GM12878 (cell line): Measurements from ENCODE around the gene MRGPRX3.
"Not testable (repeated sequence)": the region's sequence is repeated elsewhere in the genome, so short reads cannot be mapped to it uniquely, and the experiment has no call there.

Source experiments
- BRCA1 ChIP-seq: IDR thresholded peaks from 2 replicates; pipeline ENCODE4 v1.6.1; 2011; ENCODE audit warnings: low read depth, low read length, improper control_type of control experiment
- ETV6 ChIP-seq, 2 experiments: fragments of 450-650 bp in 1 of 2; IDR thresholded peaks in 1 of 2; conservative IDR thresholded peaks in 1 of 2; 2 replicates each; pipeline ENCODE4 v1.6.1; 2014; ENCODE audit warnings: antibody characterized with exemption in 1 of 2, borderline replicate concordance in 1 of 2, low read depth in 1 of 2, mild to moderate bottlenecking in 1 of 2, moderate library complexity in 1 of 2
- EZH2 ChIP-seq: IDR thresholded peaks from 2 replicates; pipeline ENCODE4 v1.6.1; 2012; ENCODE audit warnings: low read depth, mild to moderate bottlenecking, control low read depth, inconsistent platforms, low read length, borderline replicate concordance; ENCODE audit not compliant: control insufficient read depth
- NFYB ChIP-seq: IDR thresholded peaks from 2 replicates; pipeline ENCODE4 v1.6.1; 2011; ENCODE audit warnings: low read depth, mild to moderate bottlenecking, low read length, improper control_type of control experiment, moderate library complexity; ENCODE audit not compliant: insufficient read depth
- RCOR1 ChIP-seq: conservative IDR thresholded peaks from 2 replicates; pipeline ENCODE4 v1.6.1; 2012; ENCODE audit warnings: low read depth, low read length, improper control_type of control experiment
- SIN3A ChIP-seq: IDR thresholded peaks from 2 replicates; pipeline ENCODE4 v1.6.1; 2012; ENCODE audit warnings: low read depth, low read length, improper control_type of control experiment
- TF ChIP-seq, protein P1 (sequence below), 3 experiments: IDR thresholded peaks in 2 of 3; conservative IDR thresholded peaks in 1 of 3; 2 replicates each; pipeline ENCODE4 v1.5.1; 2011; ENCODE audit warnings: low read depth in 3 of 3, low read length in 3 of 3, mild to moderate bottlenecking in 3 of 3, control low read depth in 2 of 3, moderate library complexity in 2 of 3, inconsistent platforms in 1 of 3, mixed read lengths in 1 of 3; ENCODE audit not compliant: control insufficient read depth in 2 of 3, insufficient read depth in 1 of 3; ENCODE audit errors: extremely low read depth in 1 of 3

DNA sequence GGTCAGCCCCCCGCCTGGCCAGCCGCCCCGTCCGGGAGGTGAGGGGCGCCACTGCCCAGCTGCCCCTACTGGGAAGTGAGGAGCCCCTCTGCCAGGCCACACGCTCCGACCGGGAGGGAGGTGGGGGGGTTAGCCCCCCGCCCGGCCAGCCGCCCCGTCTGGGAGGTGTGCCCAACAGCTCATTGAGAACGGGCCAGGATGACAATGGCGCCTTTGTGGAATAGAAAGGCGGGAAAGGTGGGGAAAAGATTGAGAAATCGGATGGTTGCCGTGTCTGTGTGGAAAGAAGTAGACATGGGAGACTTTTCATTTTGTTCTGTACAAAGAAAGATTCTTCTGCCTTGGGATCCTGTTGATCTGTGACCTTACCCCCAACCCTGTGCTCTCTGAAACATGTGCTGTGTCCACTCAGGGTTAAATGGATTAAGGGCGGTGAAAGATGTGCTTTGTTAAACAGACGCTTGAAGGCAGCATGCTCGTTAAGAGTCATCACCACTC is 11.0 kb upstream of the MRGPRX3 start:
- TF ChIP-seq, protein P1, sequence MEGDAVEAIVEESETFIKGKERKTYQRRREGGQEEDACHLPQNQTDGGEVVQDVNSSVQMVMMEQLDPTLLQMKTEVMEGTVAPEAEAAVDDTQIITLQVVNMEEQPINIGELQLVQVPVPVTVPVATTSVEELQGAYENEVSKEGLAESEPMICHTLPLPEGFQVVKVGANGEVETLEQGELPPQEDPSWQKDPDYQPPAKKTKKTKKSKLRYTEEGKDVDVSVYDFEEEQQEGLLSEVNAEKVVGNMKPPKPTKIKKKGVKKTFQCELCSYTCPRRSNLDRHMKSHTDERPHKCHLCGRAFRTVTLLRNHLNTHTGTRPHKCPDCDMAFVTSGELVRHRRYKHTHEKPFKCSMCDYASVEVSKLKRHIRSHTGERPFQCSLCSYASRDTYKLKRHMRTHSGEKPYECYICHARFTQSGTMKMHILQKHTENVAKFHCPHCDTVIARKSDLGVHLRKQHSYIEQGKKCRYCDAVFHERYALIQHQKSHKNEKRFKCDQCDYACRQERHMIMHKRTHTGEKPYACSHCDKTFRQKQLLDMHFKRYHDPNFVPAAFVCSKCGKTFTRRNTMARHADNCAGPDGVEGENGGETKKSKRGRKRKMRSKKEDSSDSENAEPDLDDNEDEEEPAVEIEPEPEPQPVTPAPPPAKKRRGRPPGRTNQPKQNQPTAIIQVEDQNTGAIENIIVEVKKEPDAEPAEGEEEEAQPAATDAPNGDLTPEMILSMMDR (IDR thresholded peaks at IDR 0.05 in 2 of 3, conservative IDR thresholded peaks at IDR 0.05 in 1 of 3; ENCODE audit: control insufficient read depth in 2 of 3, extremely low read depth in 1 of 3, insufficient read depth in 1 of 3, low read depth in 3 of 3, low read length in 3 of 3), result not testable (repeated sequence)
- not testable (repeated sequence) for TF ChIP-seq ETV6 (conservative IDR thresholded peaks at IDR 0.05 in 1 of 2, IDR thresholded peaks at IDR 0.05 in 1 of 2; ENCODE audit: borderline replicate concordance in 1 of 2, low read depth in 1 of 2); RCOR1; EZH2; NFYB; BRCA1; SIN3A
